Duodenal mucosa (tissue), 2 donors: ENCODE data around the gene FGD4.

ENCODE experiments used
- H3K27ac ChIP-seq: one replicate; pipeline ENCODE4 v1.7.0; 2013; ENCODE audit warnings: low read depth, low read length
- H3K27me3 ChIP-seq, 2 donors: one replicate each; pipeline ENCODE4 v1.7.0; 2013; ENCODE audit warnings: low read length in 2 of 2, control low read depth in 1 of 2; ENCODE audit not compliant: insufficient read depth in 2 of 2, control insufficient read depth in 1 of 2
- H3K36me3 ChIP-seq, 2 donors: one replicate each; pipeline ENCODE4 v1.7.0; 2013; ENCODE audit warnings: low read length in 2 of 2, control low read depth in 1 of 2; ENCODE audit not compliant: insufficient read depth in 2 of 2, control insufficient read depth in 1 of 2
- H3K4me1 ChIP-seq, 2 donors: one replicate each; pipeline ENCODE4 v1.7.0; 2013; ENCODE audit warnings: low read length in 2 of 2, control low read depth in 1 of 2; ENCODE audit not compliant: insufficient read depth in 2 of 2, control insufficient read depth in 1 of 2
- H3K4me3 ChIP-seq, 2 donors: one replicate each; pipeline ENCODE4 v1.7.0; 2013; ENCODE audit warnings: low read length in 2 of 2, low read depth in 1 of 2
- H3K9ac ChIP-seq, 2 donors: one replicate each; pipeline ENCODE4 v1.7.0; 2013; ENCODE audit warnings: low read length in 2 of 2, low read depth in 1 of 2
- H3K9me3 ChIP-seq, 2 donors: one replicate each; pipeline ENCODE4 v1.7.0; 2013; ENCODE audit warnings: low read length in 2 of 2, control low read depth in 1 of 2; ENCODE audit not compliant: control insufficient read depth in 1 of 2

Gene FGD4

DNA sequence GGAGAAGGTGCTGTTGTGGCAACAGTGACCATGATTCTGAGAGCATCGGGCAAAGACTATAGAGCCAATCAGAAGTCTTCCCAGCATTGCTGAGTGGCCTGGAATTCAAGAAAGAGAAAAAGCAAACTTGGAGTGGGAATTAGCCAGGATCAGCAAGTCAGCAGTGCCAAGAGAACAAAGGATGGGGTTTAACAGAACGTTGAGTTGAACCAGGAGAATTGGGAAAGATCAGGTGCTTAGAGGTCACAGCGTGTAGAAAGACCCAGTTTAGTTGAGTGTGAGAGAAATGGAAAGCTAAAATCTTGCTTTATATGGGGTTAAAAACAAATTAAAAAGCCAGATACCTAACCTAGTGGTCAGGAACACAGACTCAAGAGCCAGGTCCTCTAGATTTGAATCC lies 189.2 kb downstream of the FGD4 start:
- H3K4me1 ChIP-seq, result no peaks in the 10 kb centered on the region
- H3K4me3 ChIP-seq, result no peak overlapping the region
- no peak overlapping the region for H3K9ac ChIP-seq
- no peaks in the 10 kb centered on the region for H3K9me3 ChIP-seq
- no peaks in the 10 kb centered on the region for H3K27me3 ChIP-seq
- no peak overlapping the region for H3K27ac ChIP-seq
- peaks cover 15 to 28% of the 10 kb centered on the region in 2 donors for H3K36me3 ChIP-seq

DNA sequence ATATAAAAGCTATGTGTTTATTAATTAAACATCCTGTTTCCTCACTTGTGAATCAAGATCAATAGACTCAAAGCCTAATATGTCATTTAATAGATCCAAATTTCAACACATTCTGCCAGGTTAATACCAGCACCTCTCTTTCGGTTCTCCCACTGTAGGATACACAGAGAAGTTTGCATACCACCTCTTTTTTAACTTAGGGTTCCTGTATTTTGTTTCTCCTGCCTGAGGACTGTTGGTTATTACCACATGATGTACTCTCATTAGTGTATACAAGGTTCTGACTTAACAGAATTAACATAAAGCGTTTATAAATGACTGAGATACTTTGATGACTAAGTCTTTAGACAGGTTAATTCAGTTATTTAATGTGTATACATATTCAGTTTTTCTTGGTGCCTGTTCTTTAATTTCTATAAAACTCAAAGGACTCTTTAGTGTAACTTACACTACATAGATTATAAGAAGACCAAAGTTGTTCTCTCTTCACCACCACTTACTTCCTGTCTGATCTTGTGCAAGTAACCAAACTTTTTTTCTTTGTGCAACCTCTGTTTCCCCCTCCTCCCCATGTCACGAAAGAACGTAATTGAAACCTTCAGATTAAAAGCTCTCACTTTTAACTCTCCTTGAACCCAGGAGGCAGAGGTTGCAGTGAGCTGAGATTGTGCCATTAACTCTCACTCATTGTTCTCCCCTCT lies 190.0 kb downstream of the FGD4 start:
- Histone ChIP-seq H3K27me3 (no peaks in the 10 kb centered on the region), H3K9me3 (no peaks in the 10 kb centered on the region), H3K9ac (no peak overlapping the region), H3K27ac (no peak overlapping the region), H3K36me3 (peaks cover 20 to 32% of the 10 kb centered on the region in 2 donors), H3K4me1 (no peaks in the 10 kb centered on the region), H3K4me3 (no peak overlapping the region)

DNA sequence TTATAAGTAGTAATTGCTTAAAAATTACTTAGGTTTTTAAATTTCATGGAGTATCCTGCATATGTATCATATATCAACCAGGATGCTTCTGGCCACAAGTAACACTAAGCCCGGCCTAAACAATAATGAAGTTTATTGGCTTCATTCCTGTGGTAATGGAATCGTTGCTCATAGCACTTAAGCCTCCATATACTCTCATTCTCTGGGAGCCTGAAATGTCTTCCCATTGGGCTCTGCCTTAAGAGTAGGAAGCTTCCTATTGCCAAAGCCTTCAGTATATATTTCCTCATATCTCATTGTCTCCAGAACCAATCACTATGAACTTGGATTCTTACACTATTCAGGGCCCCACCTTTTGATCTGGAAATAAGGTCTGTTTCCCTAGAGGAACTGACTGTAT lies 195.9 kb downstream of the FGD4 start:
- Histone ChIP-seq H3K27ac (no peak overlapping the region), H3K36me3 (peaks cover 15 to 32% of the 10 kb centered on the region in 2 donors), H3K9me3 (no peaks in the 10 kb centered on the region), H3K4me1 (no peaks in the 10 kb centered on the region), H3K27me3 (no peaks in the 10 kb centered on the region), H3K4me3 (no peak overlapping the region), H3K9ac (no peak overlapping the region)

DNA sequence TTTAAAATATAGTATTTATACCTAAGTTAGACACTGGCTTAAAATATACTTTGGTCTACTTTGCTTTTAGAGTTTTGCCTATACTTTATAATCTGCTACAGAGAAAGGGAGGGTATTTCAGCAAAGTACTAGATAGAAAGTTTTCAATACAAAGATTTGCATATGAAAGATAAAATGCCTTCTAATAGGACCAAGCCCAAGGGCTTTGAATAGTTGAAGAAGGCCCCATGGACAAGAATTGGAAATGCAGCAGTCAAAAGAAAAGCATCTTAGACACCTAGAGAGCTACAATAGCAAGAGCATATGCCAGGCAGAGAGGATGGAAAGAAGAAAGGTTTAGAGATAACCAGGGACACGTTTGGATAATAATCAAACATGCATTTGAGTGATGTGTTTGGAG lies 196.7 kb downstream of the FGD4 start:
- Histone ChIP-seq H3K9me3 (no peaks in the 10 kb centered on the region), H3K27me3 (no peaks in the 10 kb centered on the region), H3K4me1 (no peaks in the 10 kb centered on the region), H3K36me3 (peaks cover 15 to 35% of the 10 kb centered on the region in 2 donors), H3K9ac (no peak overlapping the region), H3K27ac (no peak overlapping the region), H3K4me3 (no peak overlapping the region)

DNA sequence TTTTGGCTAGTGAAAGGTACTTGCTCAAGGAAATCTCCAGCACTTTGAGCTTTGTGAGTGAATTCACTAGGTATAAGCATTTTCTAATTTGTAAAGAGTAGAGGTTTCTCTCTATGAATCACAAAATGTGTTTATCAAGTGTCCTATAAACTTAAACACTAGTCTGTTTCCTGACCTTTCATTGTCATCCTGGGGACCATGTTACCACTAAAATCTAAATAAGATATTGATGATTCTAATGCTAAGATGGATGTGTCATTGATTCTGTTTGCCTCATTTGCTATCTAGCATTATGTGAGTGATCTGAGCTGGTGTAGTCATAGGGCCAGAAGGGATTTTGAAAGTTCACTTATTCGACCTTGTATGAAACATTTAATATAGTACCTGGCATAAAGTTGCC lies 199.3 kb downstream of the FGD4 start:
- Histone ChIP-seq H3K36me3 (peaks cover 10 to 45% of the 10 kb centered on the region in 2 donors), H3K27ac (no peak overlapping the region), H3K9ac (no peak overlapping the region), H3K9me3 (no peaks in the 10 kb centered on the region), H3K4me1 (no peaks in the 10 kb centered on the region), H3K4me3 (no peak overlapping the region), H3K27me3 (no peaks in the 10 kb centered on the region)

DNA sequence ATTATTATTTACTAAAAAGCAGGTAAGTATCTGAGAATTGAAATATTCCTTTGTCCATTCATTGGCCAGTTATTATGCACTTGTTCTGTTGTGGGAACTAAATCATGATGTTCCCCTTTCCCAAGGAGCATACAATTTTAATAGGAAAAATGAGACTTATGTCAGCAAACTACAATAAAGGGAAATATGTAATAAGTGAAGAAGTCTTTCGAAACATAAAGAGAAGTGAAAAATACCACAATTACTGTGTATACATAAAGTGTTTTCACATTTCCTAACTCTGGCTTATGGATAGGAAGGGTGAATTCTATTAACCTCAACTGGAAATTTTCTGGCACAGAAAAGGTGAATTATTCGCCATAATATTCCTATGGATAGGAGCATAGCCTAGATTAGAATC lies 201.3 kb downstream of the FGD4 start:
- Histone ChIP-seq H3K36me3 (peaks cover 13 to 48% of the 10 kb centered on the region in 2 donors), H3K9me3 (no peaks in the 10 kb centered on the region), H3K4me3 (no peak overlapping the region), H3K9ac (no peak overlapping the region), H3K27ac (no peak overlapping the region), H3K4me1 (no peaks in the 10 kb centered on the region), H3K27me3 (no peaks in the 10 kb centered on the region)

DNA sequence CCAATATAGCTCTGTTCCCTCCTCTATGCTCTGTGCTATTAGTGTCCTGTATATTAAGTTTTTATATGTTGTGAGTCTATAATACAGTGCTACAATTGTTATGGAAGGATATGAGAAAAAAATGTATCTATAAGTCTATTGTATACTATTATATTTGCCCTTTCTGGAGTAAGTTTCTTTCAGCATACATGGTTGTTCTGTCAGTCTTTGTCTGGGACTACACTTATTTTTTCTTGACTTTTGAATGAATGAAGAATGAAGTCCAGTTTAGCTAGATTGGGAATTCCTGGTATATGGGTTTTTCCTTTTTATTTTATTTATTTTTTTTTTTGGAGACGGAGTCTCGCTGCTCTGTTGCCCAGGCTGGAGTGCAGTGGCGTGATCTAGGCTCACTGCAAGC lies 203.7 kb downstream of the FGD4 start:
- peaks cover 14 to 52% of the 10 kb centered on the region in 2 donors for H3K36me3 ChIP-seq
- H3K4me3 ChIP-seq, result no peak overlapping the region
- H3K4me1 ChIP-seq, result no peaks in the 10 kb centered on the region
- no peaks in the 10 kb centered on the region for H3K27me3 ChIP-seq
- H3K9ac ChIP-seq, result no peak overlapping the region
- no peaks in the 10 kb centered on the region for H3K9me3 ChIP-seq
- no peak overlapping the region for H3K27ac ChIP-seq

DNA sequence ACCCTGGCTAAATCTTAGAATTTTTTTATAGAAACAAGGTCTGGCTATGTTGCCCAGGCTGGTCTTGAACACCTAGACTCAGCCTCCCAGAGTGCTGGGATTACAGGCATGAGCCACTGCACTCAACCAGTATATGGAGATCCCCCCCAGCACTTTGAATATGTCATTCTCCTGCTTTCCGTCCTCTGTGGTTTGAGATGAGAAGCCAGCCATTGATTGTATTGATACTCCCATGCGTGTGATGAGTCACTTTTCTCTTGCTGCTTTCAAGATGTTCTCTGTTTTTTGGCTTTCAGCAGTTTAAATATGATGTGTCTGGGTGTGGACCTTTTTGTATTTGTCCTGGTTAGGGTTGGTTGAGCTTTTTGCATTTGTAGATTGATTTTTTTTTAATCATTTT lies 204.5 kb downstream of the FGD4 start:
- no peaks in the 10 kb centered on the region for H3K4me1 ChIP-seq

DNA sequence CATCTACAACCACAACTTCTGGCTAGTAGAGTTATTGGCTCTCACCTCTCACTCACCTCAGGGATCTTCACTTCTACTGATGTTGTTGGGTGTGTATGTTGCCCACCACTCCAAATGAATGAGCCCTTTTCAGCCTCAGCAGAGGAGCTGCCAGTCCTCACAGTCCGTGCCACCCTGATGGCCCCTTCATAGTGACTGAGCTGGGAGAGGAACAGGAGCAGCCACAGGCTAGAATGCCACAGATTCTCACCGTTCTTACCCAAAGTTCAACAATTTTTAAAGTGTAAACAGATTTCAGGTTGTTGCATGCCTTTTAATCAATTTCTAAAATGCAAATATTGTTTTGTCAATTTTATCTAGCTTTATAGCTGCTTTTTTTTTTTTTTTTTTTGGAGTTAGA lies 205.2 kb downstream of the FGD4 start:
- Histone ChIP-seq H3K4me1 (no peaks in the 10 kb centered on the region), H3K9me3 (no peaks in the 10 kb centered on the region), H3K27me3 (no peaks in the 10 kb centered on the region), H3K4me3 (no peak overlapping the region), H3K27ac (no peak overlapping the region), H3K36me3 (peaks cover 15 to 57% of the 10 kb centered on the region in 2 donors), H3K9ac (no peak overlapping the region)

More for the DNA sequence above, 204.5 kb downstream of the FGD4 start:
- Histone ChIP-seq H3K27me3 (no peaks in the 10 kb centered on the region), H3K9me3 (no peaks in the 10 kb centered on the region), H3K36me3 (peaks cover 12 to 52% of the 10 kb centered on the region in 2 donors), H3K9ac (no peak overlapping the region), H3K27ac (no peak overlapping the region), H3K4me3 (no peak overlapping the region)

DNA sequence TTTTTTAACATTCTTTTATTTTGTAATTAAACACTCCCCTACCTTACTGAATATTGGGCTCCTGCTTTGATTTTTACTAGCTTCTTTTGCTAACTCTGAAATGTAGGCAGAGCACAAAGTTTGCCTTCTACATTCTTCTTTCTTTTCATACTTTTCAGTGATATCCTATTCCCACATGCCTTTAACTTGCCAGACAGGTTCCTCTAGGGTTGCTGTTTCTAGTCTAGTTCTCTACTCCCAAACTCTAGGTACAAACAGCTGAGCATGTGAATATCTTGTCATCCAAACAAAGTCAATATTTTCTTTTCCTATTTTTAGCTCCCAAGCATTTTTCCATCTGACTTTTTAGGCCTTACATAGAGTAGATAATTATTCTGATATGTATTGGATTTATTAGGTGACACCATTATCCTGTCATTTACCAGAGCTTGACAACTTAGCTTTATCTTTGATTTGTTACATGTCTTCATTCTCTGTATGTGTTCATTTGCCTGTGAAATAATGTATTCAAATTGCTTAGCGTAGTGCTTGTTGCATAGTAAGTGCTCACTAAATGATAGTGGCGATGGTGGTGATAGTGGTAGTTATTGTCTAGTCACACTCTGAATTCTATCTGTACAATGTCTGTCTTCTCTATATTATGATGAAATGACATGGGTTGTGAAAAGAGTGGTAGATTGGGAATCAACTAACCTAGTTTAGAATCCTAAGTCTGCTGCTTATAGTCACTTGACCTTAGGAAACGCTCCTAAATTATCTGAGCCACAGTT lies 206.2 kb downstream of the FGD4 start:
- Histone ChIP-seq H3K36me3 (peaks cover 24 to 56% of the 10 kb centered on the region in 2 donors), H3K4me3 (no peak overlapping the region), H3K27ac (no peak overlapping the region), H3K4me1 (no peaks in the 10 kb centered on the region), H3K9ac (no peak overlapping the region), H3K9me3 (no peaks in the 10 kb centered on the region), H3K27me3 (no peaks in the 10 kb centered on the region)
